Body of pancreas (tissue), 4 donors: Measurements from ENCODE around the gene SHISA5. TPM values are rescaled to one million over a fixed set of nuclear protein-coding genes. Genes with fewer than 3 reads are reported as not detected.

ENCODE experiments used
- ATAC-seq: fragments of 150-250 bp; one replicate; pipeline ENCODE4 v1.9.1; 2016
- DNase-seq, 4 donors: peaks; one replicate each; pipeline ENCODE4 v3.0.0-alpha.2; 2019
- H3K27ac ChIP-seq, 4 donors: fragments of 200-600 bp; sonication (generic); 1 replicate in 3 of 4; 2 replicates in 1 of 4; pipeline versions ENCODE4 v1.5.1 to v1.6.1; 2016 to 2019; ENCODE audit warnings: mild to moderate bottlenecking in 1 of 4, mixed read lengths in 1 of 4, moderate library complexity in 1 of 4
- H3K27me3 ChIP-seq, 2 donors: fragments of 200-600 bp; sonication (generic); one replicate each; pipeline ENCODE4 v1.6.0; 2016; ENCODE audit warnings: mild to moderate bottlenecking in 1 of 2
- H3K36me3 ChIP-seq, 2 donors: fragments of 200-600 bp; sonication (generic); replicated peaks in 1 of 2; 2 replicates each; pipeline ENCODE4 v1.5.1; 2016; ENCODE audit warnings: low read depth in 2 of 2; ENCODE audit not compliant: insufficient read depth in 1 of 2
- H3K4me1 ChIP-seq: fragments of 200-600 bp; sonication (generic); one replicate; pipeline ENCODE4 v1.6.0; 2016
- H3K4me3 ChIP-seq, 2 donors: fragments of 200-600 bp; sonication (generic); 1 replicate in 1 of 2; 2 replicates in 1 of 2; pipeline ENCODE4 v1.5.1; 2016 to 2019
- H3K9me3 ChIP-seq, 3 donors: fragments of 200-600 bp; sonication (generic); 1 replicate in 2 of 3; 2 replicates in 1 of 3; pipeline ENCODE4 v1.5.1; 2016
- CTCF ChIP-seq, 7 experiments: fragments of 450-650 bp in 4 of 7; fragments of 200-600 bp in 3 of 7; sonication (generic) in 3 of 7; IDR thresholded peaks; one replicate each; pipeline ENCODE4 v1.5.1; 2016 to 2019; ENCODE audit warnings: antibody characterized with exemption in 7 of 7
- POLR2A ChIP-seq, 3 donors: fragments of 450-650 bp; IDR thresholded peaks; one replicate each; pipeline ENCODE4 v1.6.1; 2016; ENCODE audit warnings: antibody characterized with exemption in 3 of 3, mild to moderate bottlenecking in 2 of 3
- WGBS, 2 donors: methylation state at CpG; one replicate each; pipeline ENCODE4 v1.1.5; 2017; 5-methylcytosine and 5-hydroxymethylcytosine counted together
- intact Hi-C: fragments of 100-400 bp; cut with DNase I; formaldehyde crosslinking; loops from one replicate; pipeline ENCODE4 v1.15.1; 2023
- total RNA-seq, 2 donors: library from RNA; depleted of rRNA; stranded (reverse); fragments of >200 nt; gene quantifications; one replicate each; pipeline ENCODE4 v1.1.0, GENCODE V29; 2016

The SHISA5 gene
- total RNA-seq, 2 donors from 2014 or later, result 46.5 to 48.5 TPM

DNA sequence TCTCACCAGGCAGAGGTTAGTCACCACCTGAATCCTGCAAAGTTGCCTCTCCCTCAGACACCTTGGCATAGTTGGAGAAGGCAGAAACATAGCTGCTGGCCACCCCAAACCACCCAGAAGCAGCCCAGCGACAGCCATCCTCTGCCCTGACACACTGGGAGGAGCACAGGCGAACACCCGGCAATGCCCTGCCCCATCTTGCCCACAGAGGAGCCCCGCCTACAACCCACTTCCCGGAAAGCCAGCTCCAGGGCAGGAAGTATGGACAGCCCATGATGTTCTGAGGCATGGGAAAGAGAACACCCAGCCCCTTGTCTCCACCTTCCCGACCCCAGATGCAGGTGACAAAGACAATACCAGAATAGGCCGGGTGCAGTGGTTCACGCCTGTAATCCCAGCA is 12.6 kb upstream of the SHISA5 start:
- H3K4me3 ChIP-seq, result no peak overlapping the region
- no peak overlapping the region for H3K27ac ChIP-seq
- DNase-seq (no peak), ATAC-seq (no peak)
- intact Hi-C loops, result no loop called here
- TF ChIP-seq POLR2A (IDR thresholded peaks at IDR 0.05) (no peak), CTCF (IDR thresholded peaks at IDR 0.05) (no peak)
- H3K27me3 ChIP-seq, result no peaks in the 10 kb centered on the region
- no peaks in the 10 kb centered on the region for H3K36me3 ChIP-seq
- no peaks in the 10 kb centered on the region for H3K4me1 ChIP-seq
- WGBS, 2 donors, result 68 to 87% methylated on average over 3 to 8 of the region's 8 CpGs
- H3K9me3 ChIP-seq, result no peaks in the 10 kb centered on the region

- 91 to 95% methylated on average over 8 of the region's 8 CpGs for WGBS, 2 donors
- H3K36me3 ChIP-seq, result no peaks in the 10 kb centered on the region
- no peak overlapping the region for H3K27ac ChIP-seq
- H3K9me3 ChIP-seq, result no peaks in the 10 kb centered on the region
- no peaks in the 10 kb centered on the region for H3K27me3 ChIP-seq
- DNase-seq (no peak), ATAC-seq (no peak)
- H3K4me3 ChIP-seq, result no peak overlapping the region
- intact Hi-C loops, result no loop called here
- TF ChIP-seq CTCF (IDR thresholded peaks at IDR 0.05), result no peak
- no peak for TF ChIP-seq POLR2A (IDR thresholded peaks at IDR 0.05)
- no peaks in the 10 kb centered on the region for H3K4me1 ChIP-seq
These were observed 10.7 kb upstream of the SHISA5 start for GRCh38 chr3:48514431-48515227.

- Histone ChIP-seq H3K4me1 (no peaks in the 10 kb centered on the region), H3K36me3 (no peaks in the 10 kb centered on the region), H3K27me3 (no peaks in the 10 kb centered on the region), H3K27ac (no peak overlapping the region), H3K4me3 (no peak overlapping the region), H3K9me3 (no peaks in the 10 kb centered on the region)
- intact Hi-C loops, result no loop called here
- no peak for DNase-seq
- 79 to 83% methylated on average over 4 of the region's 4 CpGs for WGBS, 2 donors
- no peak for ATAC-seq
- TF ChIP-seq POLR2A (IDR thresholded peaks at IDR 0.05) (no peak), CTCF (IDR thresholded peaks at IDR 0.05) (no peak)
These were observed 7.6 kb upstream of the SHISA5 start for GRCh38 chr3:48511551-48511950.

GRCh38 chr3:48507256-48508061 is 3.5 kb upstream of the SHISA5 start:
- no peak overlapping the region for H3K4me3 ChIP-seq
- 32 to 35% methylated on average over 5 to 10 of the region's 10 CpGs for WGBS, 2 donors
- intact Hi-C loops, result loop anchor here (5.0 kb wide), 2 partner anchors 35 to 45 kb away; no protein-coding TSS in a partner anchor
- no peak overlapping the region for H3K27ac ChIP-seq
- H3K9me3 ChIP-seq, result no peaks in the 10 kb centered on the region
- peak; percentile 23 for ATAC-seq
- H3K27me3 ChIP-seq, result no peaks in the 10 kb centered on the region
- peak in 6 of 7 experiments; percentile 23 to 67 (median 55) for TF ChIP-seq CTCF (IDR thresholded peaks at IDR 0.05)
- TF ChIP-seq POLR2A (IDR thresholded peaks at IDR 0.05), result no peak
- DNase-seq, result peak; percentile 57 to 77 (median 74)
- peaks cover 25% of the 10 kb centered on the region for H3K4me1 ChIP-seq
- H3K36me3 ChIP-seq, result no peaks in the 10 kb centered on the region
